Measurements from ENCODE around the gene SPOCK3. TPM values are rescaled to one million over a fixed set of nuclear protein-coding genes. Genes with fewer than 3 reads are reported as not detected.

SPOCK3 gene
- total RNA-seq, 2 experiments from 2014 or later = not detected

DNA sequence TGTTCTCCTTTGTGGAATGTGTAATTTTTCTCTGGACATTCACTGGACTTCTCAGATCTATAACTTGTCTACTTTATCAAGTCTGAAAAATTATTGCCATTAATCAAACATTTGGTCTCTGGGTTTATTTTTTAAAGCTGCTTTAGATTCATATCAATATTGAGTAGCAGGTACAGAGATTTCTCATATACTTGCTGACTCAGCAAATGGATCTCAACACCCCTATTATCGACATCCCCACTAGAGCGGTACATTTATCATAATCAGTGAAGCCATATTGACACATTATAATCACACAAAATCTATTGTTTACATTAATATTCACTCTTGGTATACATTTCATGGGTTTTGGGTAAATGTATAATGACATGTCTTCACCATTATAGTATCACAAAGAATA lies 268.7 kb downstream of the SPOCK3 start:
- no TSS peak for BruUV-seq (replicated peaks)
- TF ChIP-seq, protein P1, sequence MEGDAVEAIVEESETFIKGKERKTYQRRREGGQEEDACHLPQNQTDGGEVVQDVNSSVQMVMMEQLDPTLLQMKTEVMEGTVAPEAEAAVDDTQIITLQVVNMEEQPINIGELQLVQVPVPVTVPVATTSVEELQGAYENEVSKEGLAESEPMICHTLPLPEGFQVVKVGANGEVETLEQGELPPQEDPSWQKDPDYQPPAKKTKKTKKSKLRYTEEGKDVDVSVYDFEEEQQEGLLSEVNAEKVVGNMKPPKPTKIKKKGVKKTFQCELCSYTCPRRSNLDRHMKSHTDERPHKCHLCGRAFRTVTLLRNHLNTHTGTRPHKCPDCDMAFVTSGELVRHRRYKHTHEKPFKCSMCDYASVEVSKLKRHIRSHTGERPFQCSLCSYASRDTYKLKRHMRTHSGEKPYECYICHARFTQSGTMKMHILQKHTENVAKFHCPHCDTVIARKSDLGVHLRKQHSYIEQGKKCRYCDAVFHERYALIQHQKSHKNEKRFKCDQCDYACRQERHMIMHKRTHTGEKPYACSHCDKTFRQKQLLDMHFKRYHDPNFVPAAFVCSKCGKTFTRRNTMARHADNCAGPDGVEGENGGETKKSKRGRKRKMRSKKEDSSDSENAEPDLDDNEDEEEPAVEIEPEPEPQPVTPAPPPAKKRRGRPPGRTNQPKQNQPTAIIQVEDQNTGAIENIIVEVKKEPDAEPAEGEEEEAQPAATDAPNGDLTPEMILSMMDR (conservative IDR thresholded peaks at IDR 0.05; ENCODE audit: low read length) = no peak
- TF ChIP-seq EZH2phosphoT487 (IDR thresholded peaks at IDR 0.05; ENCODE audit: borderline replicate concordance, low read depth, low read length) = no peak
- Histone ChIP-seq H3K79me2 (ENCODE audit: insufficient read depth, low read depth, low read length) (no peaks in the 10 kb centered on the region), H3K9me2 (ENCODE audit: insufficient read depth, low read length) (no peaks in the 10 kb centered on the region), H3K4me1 (ENCODE audit: insufficient read depth, low read length, poor library complexity, severe bottlenecking) (no peaks in the 10 kb centered on the region), H3K27ac (ENCODE audit: low read depth, low read length, poor library complexity, severe bottlenecking) (no peak overlapping the region), H3K36me3 (ENCODE audit: insufficient read depth, low read length) (no peaks in the 10 kb centered on the region), H3K9me3 (ENCODE audit: low read length) (no peaks in the 10 kb centered on the region), H3K4me2 (ENCODE audit: low read length) (no peak overlapping the region), H4K20me1 (ENCODE audit: insufficient read depth, low read length) (no peaks in the 10 kb centered on the region), H3K4me3 (ENCODE audit: low read depth, low read length, poor library complexity, severe bottlenecking) (no peak overlapping the region), H2AFZ (ENCODE audit: low read length) (no peak overlapping the region)
- CTCF ChIA-PET (ENCODE audit: unreplicated experiment) = no interaction called here
- intact Hi-C loops (cut with micrococcal nuclease; ENCODE audit: unreplicated experiment) = no loop called here
- POLR2A ChIA-PET = interaction anchor here (0.7 to 1.3 kb wide), 2 partner anchors 28 to 386 kb away, joined by 3 to 5 read pairs; no protein-coding TSS in a partner anchor
- no peak for DNase-seq (ENCODE audit: low spot score)

DNA sequence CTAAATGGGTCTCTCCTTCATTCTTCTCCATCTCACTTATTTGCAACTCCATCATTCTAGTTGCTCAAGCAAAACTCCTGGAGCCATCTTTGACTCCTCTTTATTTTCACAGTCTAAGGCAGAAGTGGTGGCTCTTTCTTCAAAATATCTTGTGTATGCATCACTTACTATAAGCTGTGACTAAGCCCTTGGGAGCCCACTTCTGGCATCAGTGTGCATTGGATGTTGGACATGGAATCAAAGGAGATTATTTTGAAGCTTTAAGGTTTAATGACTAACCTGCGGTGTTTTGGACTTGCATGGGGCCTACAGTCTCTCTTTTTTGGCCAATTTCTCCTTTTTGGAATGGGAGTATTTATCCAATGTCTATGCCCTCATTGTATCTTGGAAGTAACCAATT lies 276.8 kb downstream of the SPOCK3 start:
- TF ChIP-seq, protein P1 (conservative IDR thresholded peaks at IDR 0.05; ENCODE audit: low read length) = no peak
- no peak for TF ChIP-seq EZH2phosphoT487 (IDR thresholded peaks at IDR 0.05; ENCODE audit: borderline replicate concordance, low read depth, low read length)
- Histone ChIP-seq H3K4me1 (ENCODE audit: insufficient read depth, low read length, poor library complexity, severe bottlenecking) (no peaks in the 10 kb centered on the region), H3K4me2 (ENCODE audit: low read length) (no peak overlapping the region), H2AFZ (ENCODE audit: low read length) (no peak overlapping the region), H3K9me2 (ENCODE audit: insufficient read depth, low read length) (no peaks in the 10 kb centered on the region), H3K27ac (ENCODE audit: low read depth, low read length, poor library complexity, severe bottlenecking) (no peak overlapping the region), H3K9me3 (ENCODE audit: low read length) (peaks cover 10% of the 10 kb centered on the region; the same call in 1 of the 2 replicates), H3K79me2 (ENCODE audit: insufficient read depth, low read depth, low read length) (no peaks in the 10 kb centered on the region), H4K20me1 (ENCODE audit: insufficient read depth, low read length) (no peaks in the 10 kb centered on the region), H3K36me3 (ENCODE audit: insufficient read depth, low read length) (no peaks in the 10 kb centered on the region), H3K4me3 (ENCODE audit: low read depth, low read length, poor library complexity, severe bottlenecking) (no peak overlapping the region)
- BruUV-seq (replicated peaks) = no TSS peak
- DNase-seq (ENCODE audit: low spot score) = no peak
- ChIA-PET POLR2A (interaction anchor here (0.6 kb wide), 1 partner anchor 75 kb away, joined by 3 read pairs; no protein-coding TSS in a partner anchor), CTCF (ENCODE audit: unreplicated experiment) (no interaction called here)
- intact Hi-C loops (cut with micrococcal nuclease; ENCODE audit: unreplicated experiment) = no loop called here

DNA sequence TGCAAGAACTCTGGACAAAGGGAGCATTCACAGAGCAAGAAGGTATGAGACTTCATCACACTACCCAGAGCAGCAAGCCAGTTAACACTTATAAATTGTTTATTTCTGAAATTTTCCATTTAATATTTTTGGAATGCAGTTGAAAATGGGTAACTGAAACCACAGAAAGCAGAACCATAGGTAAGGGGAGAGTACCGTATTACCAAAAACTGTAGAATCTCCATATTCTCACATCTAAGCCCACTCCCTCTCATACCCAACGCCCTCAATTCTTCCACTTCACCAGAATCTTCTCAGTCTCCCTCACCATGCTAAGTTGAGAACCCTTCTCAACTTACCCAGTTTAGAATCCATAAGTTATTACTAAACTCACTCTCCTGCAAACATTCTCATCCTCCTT lies 277.8 kb downstream of the SPOCK3 start:
- peaks cover 10% of the 10 kb centered on the region; the same call in 1 of the 2 replicates for H3K9me3 ChIP-seq (ENCODE audit: low read length)
- TF ChIP-seq, protein P1 (conservative IDR thresholded peaks at IDR 0.05; ENCODE audit: low read length) = no peak
- TF ChIP-seq EZH2phosphoT487 (IDR thresholded peaks at IDR 0.05; ENCODE audit: borderline replicate concordance, low read depth, low read length) = no peak
- H3K4me2 ChIP-seq (ENCODE audit: low read length) = no peak overlapping the region
- H3K27ac ChIP-seq (ENCODE audit: low read depth, low read length, poor library complexity, severe bottlenecking) = no peak overlapping the region
- H3K9me2 ChIP-seq (ENCODE audit: insufficient read depth, low read length) = no peaks in the 10 kb centered on the region
- ChIA-PET POLR2A (no interaction called here), CTCF (ENCODE audit: unreplicated experiment) (no interaction called here)
- no peak for DNase-seq (ENCODE audit: low spot score)
- no peaks in the 10 kb centered on the region for H3K79me2 ChIP-seq (ENCODE audit: insufficient read depth, low read depth, low read length)
- H3K4me3 ChIP-seq (ENCODE audit: low read depth, low read length, poor library complexity, severe bottlenecking) = no peak overlapping the region
- H3K36me3 ChIP-seq (ENCODE audit: insufficient read depth, low read length) = no peaks in the 10 kb centered on the region
- intact Hi-C loops (cut with micrococcal nuclease; ENCODE audit: unreplicated experiment) = no loop called here
- no peak overlapping the region for H2AFZ ChIP-seq (ENCODE audit: low read length)
- no peaks in the 10 kb centered on the region for H3K4me1 ChIP-seq (ENCODE audit: insufficient read depth, low read length, poor library complexity, severe bottlenecking)
- no TSS peak for BruUV-seq (replicated peaks)
- H4K20me1 ChIP-seq (ENCODE audit: insufficient read depth, low read length) = no peaks in the 10 kb centered on the region
